HEK293 (cell line): ENCODE results near the gene HOOK1.

Source experiments
- ATF2 ChIP-seq: fragments of 450-650 bp; formaldehyde crosslinking; IDR thresholded peaks from 2 replicates; pipeline ENCODE4 v1.5.1; 2016; ENCODE audit warnings: missing biosample characterization, missing genetic modification characterization, low read depth
- BCL11A ChIP-seq: fragments of 450-650 bp; formaldehyde crosslinking; IDR thresholded peaks from 2 replicates; pipeline ENCODE4 v1.5.1; 2016; ENCODE audit warnings: low read depth, missing biosample characterization, missing genetic modification characterization
- CTCF ChIP-seq: fragments of 450-650 bp; formaldehyde crosslinking; IDR thresholded peaks from 2 replicates; pipeline ENCODE4 v1.5.1; 2016; ENCODE audit warnings: missing biosample characterization, missing genetic modification characterization
- KLF16 ChIP-seq: fragments of 450-650 bp; formaldehyde crosslinking; IDR thresholded peaks from 2 replicates; pipeline ENCODE4 v1.5.1; 2017; ENCODE audit warnings: missing biosample characterization, missing genetic modification characterization
- ZBTB11 ChIP-seq: fragments of 450-650 bp; formaldehyde crosslinking; conservative IDR thresholded peaks from 2 replicates; pipeline ENCODE4 v1.5.1; 2016; ENCODE audit warnings: low read depth, missing biosample characterization, missing genetic modification characterization
- ZNF112 ChIP-seq: fragments of 450-650 bp; formaldehyde crosslinking; IDR thresholded peaks from 2 replicates; pipeline ENCODE4 v1.5.0; 2017; ENCODE audit warnings: missing biosample characterization, missing genetic modification characterization
- ZNF133 ChIP-seq: fragments of 450-650 bp; formaldehyde crosslinking; IDR thresholded peaks from 2 replicates; pipeline ENCODE4 v1.5.1; 2016; ENCODE audit warnings: missing biosample characterization, missing genetic modification characterization
- ZNF211 ChIP-seq: fragments of 450-650 bp; formaldehyde crosslinking; IDR thresholded peaks from 2 replicates; pipeline ENCODE4 v1.5.1; 2016; ENCODE audit warnings: low read depth, missing biosample characterization, missing genetic modification characterization
- ZNF274 ChIP-seq, 2 experiments: fragments of 200-500 bp in 1 of 2; fragments of 450-650 bp in 1 of 2; sonication (Bioruptor generic) in 1 of 2; formaldehyde crosslinking in 1 of 2; IDR thresholded peaks; 2 replicates each; pipeline versions ENCODE4 v1.5.1 to v1.6.1; 2014 to 2016; ENCODE audit warnings: borderline replicate concordance in 1 of 2, inconsistent platforms in 1 of 2, low read length in 1 of 2, missing biosample characterization in 1 of 2, missing genetic modification characterization in 1 of 2
- ZNF473 ChIP-seq: fragments of 450-650 bp; formaldehyde crosslinking; IDR thresholded peaks from 2 replicates; pipeline ENCODE4 v1.5.1; 2017; ENCODE audit warnings: missing biosample characterization, missing genetic modification characterization
- ZNF48 ChIP-seq: fragments of 450-650 bp; formaldehyde crosslinking; IDR thresholded peaks from 2 replicates; pipeline ENCODE4 v1.5.1; 2016; ENCODE audit warnings: missing biosample characterization, missing genetic modification characterization
- ZNF580 ChIP-seq: fragments of 450-650 bp; formaldehyde crosslinking; IDR thresholded peaks from 2 replicates; pipeline ENCODE4 v1.5.1; 2016; ENCODE audit warnings: missing biosample characterization, missing genetic modification characterization
- ZNF664 ChIP-seq: fragments of 450-650 bp; formaldehyde crosslinking; IDR thresholded peaks from 2 replicates; pipeline ENCODE4 v1.5.1; 2016; ENCODE audit warnings: missing biosample characterization, missing genetic modification characterization

GRCh38 chr1:59877108-59877682 is 62.4 kb downstream of the HOOK1 start:
- TF ChIP-seq ZNF473 (no peak), ZNF133 (tag by site-specific recombination) (no peak), ZNF580 (tag by site-specific recombination) (no peak), BCL11A (tag by site-specific recombination) (no peak), CTCF (no peak), ZNF211 (tag by site-specific recombination) (no peak), ATF2 (tag by site-specific recombination) (no peak), ZBTB11 (tag by site-specific recombination) (no peak), ZNF664 (no peak), KLF16 (tag by site-specific recombination) (no peak), ZNF48 (tag by site-specific recombination) (no peak), ZNF274 (IDR thresholded peaks at IDR 0.05; ENCODE audit: low read length) (no peak), ZNF274 (tag by site-specific recombination; IDR thresholded peaks at IDR 0.05; ENCODE audit: borderline replicate concordance) (no peak), ZNF112 (tag by site-specific recombination) (no peak)
